GM19328 (cell line): ENCODE results near the gene CNTNAP1.

ENCODE experiments used
- ATAC-seq: cut with Tn5 transposase; IDR thresholded peaks from one replicate; pipeline ENCODE4 v1.9.1; 2021; ENCODE audit warnings: mild to moderate bottlenecking, moderate library complexity; ENCODE audit not compliant: unreplicated experiment

CNTNAP1 gene

DNA sequence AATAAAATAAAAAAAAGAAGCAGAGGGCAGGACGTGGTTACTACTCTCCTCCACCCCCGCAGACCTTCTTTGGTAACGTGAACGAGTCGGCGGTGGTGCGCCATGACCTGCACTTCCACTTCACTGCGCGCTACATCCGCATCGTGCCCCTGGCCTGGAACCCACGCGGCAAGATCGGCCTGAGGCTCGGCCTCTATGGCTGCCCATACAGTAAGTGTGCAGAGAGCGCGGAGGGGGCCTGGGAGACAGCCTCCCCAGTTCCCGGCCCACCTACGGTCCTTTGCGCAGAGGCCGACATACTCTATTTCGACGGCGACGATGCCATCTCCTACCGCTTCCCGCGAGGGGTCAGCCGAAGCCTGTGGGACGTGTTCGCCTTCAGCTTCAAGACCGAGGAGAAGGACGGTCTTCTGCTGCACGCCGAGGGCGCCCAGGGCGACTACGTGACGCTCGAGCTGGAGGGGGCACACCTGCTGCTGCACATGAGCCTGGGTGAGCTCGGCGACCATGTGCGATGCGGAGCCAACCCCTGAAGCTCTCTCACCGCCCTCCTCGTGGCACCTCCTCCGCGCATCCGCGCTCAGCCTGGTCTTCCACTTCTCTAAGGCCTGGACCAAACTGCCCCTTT is 2.7 kb downstream of the CNTNAP1 start:
- ATAC-seq: no peak

DNA sequence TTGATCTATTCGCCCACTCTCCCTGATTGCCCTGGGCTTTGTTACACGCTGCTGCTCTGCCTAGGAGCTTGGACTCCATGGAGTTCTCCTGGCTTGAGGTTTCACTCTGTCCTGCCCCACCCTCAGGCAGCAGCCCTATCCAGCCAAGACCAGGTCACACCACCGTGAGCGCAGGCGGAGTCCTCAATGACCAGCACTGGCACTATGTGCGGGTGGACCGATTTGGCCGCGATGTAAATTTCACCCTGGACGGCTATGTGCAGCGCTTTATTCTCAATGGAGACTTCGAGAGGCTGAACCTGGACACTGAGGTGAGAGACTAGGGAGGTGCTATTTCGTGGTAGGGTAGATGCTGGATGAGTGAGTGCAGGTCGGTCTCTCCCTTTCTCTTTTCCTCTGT is 3.5 kb downstream of the CNTNAP1 start:
- no peak for ATAC-seq

DNA sequence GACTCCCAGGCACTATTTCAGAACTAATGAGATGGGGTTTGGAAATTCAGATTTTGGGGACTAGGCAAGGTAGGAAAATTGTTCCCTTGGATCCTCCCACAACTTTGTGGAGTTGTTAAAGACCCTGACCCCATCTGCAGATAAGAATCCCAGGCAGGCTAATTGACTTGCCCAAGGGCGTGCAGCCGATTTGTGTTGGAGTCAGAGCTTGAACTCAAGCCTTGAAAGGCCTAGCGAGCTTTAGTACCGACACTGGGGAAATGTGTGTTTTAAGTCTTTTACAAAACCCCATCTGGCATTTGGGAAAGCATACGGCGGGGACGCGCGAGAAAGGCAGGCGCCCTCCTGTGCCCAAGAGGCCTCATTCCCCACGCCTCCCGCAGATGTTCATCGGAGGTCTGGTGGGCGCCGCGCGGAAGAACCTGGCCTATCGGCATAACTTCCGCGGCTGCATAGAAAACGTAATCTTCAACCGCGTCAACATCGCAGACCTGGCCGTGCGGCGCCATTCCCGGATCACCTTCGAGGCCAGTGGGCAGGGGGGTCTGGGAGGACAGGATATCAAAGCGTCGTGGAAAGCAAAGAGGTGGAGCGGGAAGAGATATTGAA is 4.3 kb downstream of the CNTNAP1 start:
- ATAC-seq: no peak

DNA sequence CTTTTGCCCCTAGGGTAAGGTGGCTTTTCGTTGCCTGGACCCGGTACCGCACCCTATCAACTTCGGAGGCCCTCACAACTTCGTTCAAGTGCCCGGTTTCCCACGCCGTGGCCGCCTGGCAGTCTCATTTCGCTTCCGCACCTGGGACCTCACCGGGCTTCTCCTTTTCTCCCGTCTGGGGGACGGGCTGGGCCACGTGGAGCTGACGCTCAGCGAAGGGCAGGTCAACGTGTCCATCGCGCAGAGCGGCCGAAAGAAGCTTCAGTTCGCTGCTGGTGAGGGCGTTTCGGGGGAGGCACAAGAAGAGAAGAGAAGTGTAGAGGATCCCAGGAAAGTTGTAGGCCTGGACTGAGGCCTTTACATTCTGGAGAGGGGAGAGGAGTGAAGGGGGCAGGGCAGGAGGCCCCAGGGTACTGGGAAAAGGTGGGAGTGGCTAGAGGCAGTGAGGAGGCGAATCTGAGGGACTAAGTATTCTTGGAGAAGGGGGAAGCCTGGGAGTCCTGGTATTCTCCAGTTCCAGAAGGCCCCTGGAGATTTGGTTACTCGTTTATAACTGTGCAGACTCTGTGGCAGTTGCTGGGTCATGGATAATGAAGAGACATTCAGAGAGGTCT is 5.5 kb downstream of the CNTNAP1 start:
- ATAC-seq: no peak

DNA sequence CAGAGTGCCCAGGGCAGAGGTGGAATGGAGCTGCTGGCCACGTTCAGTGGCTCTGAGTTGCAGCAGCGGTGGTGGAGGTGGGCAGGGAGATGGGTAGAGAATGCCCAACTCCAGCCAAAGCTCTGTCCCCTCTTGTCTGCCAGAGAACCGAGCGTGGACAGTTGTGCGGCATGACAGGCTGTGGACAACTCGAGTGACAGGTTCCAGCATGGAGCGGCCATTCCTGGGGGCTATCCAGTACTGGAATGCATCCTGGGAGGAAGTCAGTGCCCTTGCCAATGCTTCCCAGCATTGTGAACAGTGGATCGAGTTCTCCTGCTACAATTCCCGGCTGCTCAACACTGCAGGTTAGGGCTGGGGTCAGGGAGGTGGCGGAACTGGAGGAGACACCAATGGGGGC is 8.3 kb downstream of the CNTNAP1 start:
- ATAC-seq: no peak

DNA sequence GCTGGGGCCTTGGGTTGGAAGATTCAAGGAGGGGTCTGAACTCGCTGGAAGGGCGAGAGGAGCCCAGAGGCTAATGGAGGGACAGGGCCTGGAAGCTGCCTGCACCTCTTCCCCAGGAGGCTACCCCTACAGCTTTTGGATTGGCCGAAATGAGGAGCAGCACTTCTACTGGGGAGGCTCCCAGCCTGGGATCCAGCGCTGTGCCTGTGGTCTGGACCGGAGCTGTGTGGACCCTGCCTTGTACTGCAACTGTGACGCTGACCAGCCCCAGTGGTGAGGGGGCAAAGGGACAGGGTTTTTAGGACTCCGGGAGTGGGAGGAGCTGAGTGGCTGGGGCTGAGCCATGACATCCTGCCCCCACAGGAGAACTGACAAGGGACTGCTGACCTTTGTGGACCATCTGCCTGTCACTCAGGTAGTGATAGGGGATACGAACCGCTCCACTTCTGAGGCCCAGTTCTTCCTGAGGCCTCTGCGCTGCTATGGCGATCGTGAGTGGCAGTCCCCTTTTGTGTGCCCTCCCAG is 8.8 kb downstream of the CNTNAP1 start:
- no peak for ATAC-seq

DNA sequence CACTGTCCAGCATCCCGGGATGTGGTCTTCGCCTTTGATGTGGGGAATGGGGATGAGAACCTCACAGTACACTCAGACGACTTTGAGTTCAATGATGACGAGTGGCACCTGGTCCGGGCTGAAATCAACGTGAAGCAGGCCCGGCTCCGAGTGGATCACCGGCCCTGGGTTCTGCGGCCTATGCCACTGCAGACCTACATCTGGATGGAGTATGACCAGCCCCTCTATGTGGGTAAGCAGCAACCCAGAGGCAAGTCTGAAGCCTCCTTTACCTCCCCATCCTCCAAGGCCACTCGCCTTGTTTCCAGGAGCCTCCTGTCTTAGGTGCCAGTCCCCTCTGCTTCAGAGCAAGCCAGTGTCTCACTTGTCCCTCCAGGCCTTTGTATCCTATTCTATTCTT is 10.2 kb downstream of the CNTNAP1 start:
- no peak for ATAC-seq

DNA sequence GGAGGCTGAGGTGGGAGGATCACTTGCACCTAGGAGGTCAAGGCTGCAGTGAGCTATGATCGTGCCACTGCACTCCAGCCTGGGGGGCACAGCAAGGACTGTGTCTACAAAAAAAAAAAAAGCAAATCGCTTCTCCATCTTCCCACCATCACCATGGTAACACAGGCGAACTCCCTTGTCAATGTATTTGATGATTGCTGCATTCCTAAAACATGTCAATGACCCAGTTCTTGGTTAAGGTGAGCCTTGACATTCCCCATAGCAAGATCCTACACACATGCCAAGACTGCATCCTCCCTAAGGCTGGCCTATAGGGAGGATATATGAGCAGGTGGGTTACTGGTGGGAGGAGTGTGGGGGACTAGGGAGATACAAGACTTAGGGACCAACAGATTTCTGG is 12.2 kb downstream of the CNTNAP1 start:
- no peak for ATAC-seq

DNA sequence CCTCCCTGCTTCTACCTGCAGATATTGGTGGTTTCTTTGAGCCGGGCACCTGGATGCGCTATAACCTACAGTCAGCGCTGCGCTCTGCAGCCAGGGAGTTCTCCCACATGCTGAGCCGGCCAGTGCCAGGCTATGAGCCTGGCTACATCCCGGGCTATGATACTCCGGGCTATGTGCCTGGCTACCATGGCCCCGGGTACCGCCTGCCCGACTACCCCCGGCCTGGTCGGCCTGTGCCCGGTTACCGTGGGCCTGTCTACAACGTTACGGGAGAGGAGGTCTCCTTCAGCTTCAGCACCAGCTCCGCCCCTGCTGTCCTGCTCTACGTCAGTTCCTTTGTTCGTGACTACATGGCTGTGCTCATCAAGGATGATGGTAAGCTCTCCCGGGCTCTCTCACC is 13.2 kb downstream of the CNTNAP1 start:
- ATAC-seq: no peak

DNA sequence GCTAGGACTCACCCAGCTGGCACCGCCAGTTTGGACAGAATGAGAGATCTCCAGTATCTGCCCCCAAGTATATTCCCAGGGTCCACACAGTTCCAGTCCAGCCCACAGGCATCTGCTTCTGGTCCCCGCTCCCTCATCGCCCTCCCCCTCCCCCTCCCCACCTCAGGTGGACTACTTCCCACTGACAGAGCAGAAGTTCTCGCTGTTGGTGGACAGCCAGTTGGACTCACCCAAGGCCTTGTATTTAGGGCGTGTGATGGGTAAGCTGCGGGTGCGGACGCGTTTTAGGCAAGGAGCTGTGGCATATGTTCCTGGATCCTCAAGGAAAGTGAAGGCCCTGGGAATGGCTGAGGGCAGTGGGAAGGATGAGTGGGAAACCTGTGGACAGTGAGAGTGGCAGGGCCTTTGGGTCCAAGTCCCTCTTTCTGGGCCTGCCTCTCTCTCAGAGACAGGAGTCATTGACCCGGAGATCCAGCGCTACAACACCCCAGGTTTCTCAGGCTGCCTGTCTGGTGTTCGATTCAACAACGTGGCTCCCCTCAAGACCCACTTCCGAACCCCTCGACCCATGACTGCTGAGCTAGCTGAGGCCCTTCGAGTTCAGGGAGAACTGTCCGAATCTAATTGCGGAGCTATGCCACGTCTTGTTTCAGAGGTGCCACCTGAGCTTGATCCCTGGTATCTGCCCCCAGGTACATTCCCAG is 14.9 kb downstream of the CNTNAP1 start:
- ATAC-seq: no peak

DNA sequence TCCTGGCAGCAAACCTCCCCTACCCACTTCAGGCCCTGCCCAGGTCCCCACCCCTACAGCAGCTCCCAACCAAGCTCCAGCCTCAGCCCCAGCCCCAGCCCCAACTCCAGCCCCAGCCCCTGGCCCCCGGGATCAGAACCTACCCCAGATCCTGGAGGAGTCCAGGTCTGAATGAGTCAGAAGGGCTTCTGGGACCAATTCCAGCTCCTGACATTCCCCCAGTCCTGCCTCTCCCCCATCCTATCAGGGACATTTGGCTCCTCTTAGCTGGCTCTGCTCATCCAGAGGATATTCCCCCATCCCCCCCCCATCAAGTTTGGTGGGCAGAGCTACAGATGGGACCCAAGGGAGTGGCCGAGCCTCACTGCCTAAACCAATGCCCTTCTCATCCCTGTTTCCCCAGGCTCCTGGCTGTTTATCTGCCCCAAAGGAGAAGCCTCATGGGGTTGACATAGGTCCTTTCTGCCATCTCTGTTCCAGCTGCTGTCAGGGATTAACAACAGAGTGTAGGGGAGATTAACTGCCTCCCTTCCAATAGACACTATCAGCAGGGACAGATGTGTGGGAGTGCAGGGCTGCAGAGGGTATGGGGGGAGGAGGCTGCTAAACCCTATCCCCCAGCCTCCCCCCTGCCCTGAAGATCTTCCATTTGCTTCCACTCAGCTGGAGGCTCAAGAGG is 16.5 kb downstream of the CNTNAP1 start:
- no peak for ATAC-seq

DNA sequence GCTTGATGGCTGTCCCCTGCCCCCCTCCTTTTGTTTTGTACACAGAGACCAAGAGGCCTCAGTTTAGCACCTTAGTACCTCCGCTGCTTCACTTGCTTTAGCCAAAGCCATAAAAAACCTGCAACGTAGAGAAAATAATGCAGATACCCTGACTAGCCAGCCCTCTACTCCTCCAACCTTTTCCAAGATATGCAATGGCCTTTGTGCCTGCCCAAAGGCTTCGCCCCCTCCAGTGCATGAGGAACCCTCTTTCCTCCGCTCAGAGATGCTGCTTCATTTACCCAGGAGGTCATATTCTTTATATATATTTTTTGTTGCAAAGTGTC is 17.0 kb downstream of the CNTNAP1 start:
- ATAC-seq: no peak

DNA sequence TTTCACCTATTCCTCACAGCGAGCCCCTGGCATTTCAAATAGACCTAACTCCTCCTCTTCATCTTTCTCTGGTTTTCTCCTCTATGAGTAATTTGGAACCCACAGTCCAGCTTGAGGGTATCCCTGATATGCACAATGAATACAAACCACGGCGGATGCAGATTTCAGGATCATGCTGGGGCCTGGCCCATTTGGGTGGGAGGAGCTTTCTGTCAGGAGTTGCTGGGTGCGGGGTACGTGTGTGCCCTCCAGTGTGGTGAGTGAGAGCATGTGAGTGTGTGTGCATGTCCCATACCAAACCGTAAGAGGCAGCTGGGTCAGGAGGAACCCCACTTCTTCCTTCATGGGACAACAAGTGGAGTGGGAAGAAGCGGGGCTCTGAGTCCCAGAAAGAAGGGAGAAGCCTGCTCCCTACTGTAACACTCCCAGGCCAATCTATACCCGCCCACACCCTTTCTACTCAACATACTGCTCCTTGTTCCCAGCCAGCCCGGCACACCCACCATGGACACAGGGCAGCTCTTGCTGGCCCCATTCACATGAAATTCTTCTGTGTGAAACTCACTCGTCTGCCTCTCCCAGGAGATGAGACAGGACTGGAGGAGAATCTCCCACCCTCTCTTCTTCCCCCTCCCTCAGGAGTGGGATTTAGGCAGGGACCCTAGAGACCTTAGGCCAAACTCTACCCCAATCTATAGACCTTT is 18.4 kb downstream of the CNTNAP1 start:
- ATAC-seq: no peak

DNA sequence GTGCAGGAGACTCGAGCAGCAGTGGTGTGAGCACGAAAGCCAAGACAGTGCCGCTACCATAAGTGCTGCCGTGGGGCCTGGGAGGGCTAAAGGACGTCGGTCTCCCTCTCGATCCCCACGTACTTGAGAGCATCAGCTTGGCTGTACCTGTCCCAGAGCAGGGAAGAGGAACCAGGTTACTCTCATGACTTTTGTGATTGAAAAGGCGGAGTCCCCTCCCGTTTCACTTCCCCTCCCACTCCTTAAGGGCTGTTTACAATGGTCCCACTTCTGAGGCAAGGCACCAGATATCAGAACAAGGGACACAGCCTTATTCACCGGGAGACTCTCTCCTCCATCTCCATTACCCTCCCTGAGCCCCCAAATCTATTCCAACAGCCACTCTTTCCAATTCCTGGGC is 20.1 kb downstream of the CNTNAP1 start:
- no peak for ATAC-seq

DNA sequence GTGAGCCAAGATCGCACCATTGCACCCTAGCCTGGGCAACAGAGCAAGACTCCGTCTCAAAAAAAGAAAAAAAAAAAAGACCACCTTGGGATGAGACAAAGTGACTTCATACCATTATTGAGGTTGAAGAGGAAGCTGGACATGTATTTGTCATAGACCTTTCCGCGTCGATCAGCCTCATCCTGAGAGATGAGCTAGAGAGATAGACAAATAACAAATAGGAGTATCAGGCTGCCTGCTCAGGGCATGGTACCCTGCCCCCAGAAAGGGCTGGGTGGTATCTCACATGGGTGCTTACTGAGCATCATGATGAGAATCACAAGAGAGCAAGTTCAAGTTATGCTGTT is 22.1 kb downstream of the CNTNAP1 start:
- ATAC-seq: no peak

DNA sequence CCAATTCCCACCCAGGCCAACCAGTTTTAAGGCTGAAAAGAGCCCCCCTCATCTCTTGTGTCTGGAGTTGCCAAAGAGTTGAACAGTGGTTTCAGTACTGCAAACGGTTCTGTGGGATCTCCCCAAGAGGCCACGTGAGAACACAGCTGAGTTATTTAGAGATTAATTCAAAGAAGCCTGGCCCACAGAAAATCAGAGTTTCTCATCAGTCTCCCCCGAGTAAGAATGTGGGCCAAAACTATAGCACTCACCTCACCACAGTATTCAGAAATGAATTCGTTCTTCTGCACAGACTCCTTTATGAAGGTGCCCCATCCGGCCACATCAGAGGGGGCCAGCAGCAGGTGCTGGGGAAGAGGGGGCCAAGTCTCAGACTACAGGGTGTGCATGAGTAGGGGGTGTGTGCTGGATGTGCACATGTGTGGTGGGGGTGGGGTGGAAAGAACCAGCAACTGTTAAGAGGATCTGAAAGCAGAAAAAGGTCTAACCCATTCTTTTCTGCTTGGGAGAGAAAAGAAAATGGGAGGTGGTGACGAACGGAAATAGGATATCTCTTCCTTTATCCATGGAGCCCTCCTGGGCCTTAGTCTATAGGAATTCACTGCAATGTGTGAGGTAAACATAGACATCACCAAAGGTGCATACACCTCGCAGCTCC is 22.6 kb downstream of the CNTNAP1 start:
- peak; percentile 82 for ATAC-seq

DNA sequence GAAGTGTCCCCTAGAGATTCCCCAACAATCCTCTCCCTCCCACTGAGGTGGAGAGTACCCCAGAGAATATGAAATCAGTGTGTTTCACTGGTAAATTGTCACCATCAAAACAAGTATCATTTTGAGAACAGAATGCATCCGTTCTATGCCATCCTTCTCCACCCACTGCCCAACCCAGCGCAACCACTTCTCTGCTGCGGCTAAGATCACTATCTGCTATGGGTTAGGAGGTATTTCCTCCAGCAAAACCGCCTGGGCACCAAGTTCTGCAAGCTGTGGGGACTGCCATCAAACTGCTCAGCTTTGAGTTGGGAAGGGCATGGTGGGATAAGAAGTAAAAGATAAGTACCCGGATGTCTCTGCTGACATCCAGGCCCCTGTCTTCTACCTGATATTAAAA is 24.4 kb downstream of the CNTNAP1 start:
- ATAC-seq: no peak

DNA sequence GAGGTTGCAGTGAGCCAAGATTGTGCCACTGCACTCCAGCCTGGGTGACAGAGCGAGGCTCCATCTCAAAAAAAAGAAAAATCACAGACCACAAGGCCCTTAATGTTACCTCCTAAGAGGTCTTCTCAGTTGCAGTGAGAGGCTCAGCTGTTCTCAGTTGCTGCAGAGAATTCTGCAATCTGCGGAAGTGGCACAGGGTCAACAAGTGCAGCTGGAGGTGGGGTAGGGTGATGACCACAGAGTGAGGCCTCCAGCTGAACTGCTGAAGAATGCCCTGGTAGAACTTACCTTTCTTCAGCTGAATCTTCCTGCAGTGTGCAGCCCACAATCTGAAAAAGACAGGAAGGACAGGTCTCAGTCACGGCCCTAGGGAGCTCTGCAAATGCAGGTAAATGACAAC is 26.3 kb downstream of the CNTNAP1 start:
- no peak for ATAC-seq

DNA sequence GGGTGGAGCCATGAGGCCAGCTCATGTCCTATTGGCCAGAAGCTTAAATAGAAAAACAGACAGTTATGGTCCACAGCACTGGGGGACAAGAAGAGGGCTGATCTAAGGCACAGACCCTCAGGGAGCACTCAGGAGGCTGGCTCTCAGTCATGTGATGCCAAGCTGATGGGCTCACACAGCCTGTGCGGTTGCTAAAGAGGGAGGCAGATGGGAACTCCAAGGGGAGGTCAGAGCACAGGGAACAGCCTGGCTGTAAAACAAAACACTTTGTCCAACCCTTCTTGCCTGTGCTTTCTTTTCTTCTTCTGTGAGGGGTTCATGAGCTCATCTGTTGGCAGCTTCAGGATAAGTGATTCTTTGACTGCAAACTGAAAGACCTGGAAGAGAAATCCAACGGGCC is 27.2 kb downstream of the CNTNAP1 start:
- no peak for ATAC-seq

DNA sequence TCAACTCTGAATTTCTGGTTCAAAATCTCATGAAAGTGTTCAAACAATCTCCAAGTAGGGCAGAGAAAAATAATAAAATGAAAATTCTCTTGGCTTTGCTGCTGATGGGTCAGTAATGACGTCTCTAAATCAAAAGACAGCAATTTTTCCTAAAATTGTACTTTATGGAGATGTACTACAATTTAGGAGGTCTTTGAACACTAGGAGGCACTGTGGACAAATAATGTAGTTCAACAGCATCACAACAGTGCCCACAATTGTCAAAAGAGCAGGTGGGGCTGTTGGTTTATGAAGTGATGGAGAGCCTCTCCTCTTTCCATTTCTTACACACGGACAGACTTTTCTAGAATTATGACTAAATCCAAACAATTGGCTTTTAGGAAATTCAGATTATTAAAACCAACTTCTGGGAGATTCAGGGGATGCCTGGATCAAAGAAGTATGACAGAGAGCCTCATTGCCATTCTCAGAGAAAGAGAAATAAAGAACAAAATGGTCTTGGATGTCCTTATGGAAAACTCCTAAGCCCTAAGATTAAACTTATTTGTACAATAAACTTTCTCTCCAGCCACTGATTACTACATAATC is 38.8 kb downstream of the CNTNAP1 start:
- no peak for ATAC-seq
